GM20431 (cell line): ENCODE results near the gene PBX4.
"Not testable (repeated sequence)": the region's sequence is repeated elsewhere in the genome, so short reads cannot be mapped to it uniquely, and the experiment has no call there.

Source experiments
- in situ Hi-C: fragments of 300-500 bp; cut with MseI, MboI; formaldehyde crosslinking; loops from one replicate; pipeline ENCODE4 v1.15.0; 2020; ENCODE audit warnings: low sequenced_read_pairs; ENCODE audit not compliant: unreplicated experiment

PBX4 gene

GRCh38 chr19:19630426-19630825, 11.9 kb upstream of the PBX4 start:
- in situ Hi-C loops = loop anchor here (25.0 kb wide), 1 partner anchor 93 kb away; the partner anchor contains the start of genes CILP2 and YJEFN3

- in situ Hi-C loops = loop anchor here (25.0 kb wide), 1 partner anchor 93 kb away; the partner anchor contains the start of genes CILP2 and YJEFN3
These were observed 11.6 kb upstream of the PBX4 start for GRCh38 chr19:19630062-19630414.

- in situ Hi-C loops = loop anchor here (25.0 kb wide), 1 partner anchor 91 kb away; the partner anchor contains the start of genes CILP2 and YJEFN3
These were observed 10.1 kb upstream of the PBX4 start for GRCh38 chr19:19628501-19629134.

GRCh38 chr19:19627621-19628500, 9.4 kb upstream of the PBX4 start, which contains the start of gene LPAR2:
Gene LPAR2 (minus strand): TSS chr19:19628220. CDS start chr19:19627275, 945 bp downstream.
- in situ Hi-C loops = loop anchor here (25.0 kb wide), 1 partner anchor 91 kb away; the partner anchor contains the start of genes CILP2 and YJEFN3

- in situ Hi-C loops = loop anchor here (25.0 kb wide), 1 partner anchor 89 kb away; the partner anchor contains the start of genes CILP2 and YJEFN3
These were observed 8.3 kb upstream of the PBX4 start for GRCh38 chr19:19626516-19627472.

- in situ Hi-C loops = no loop called here
These were observed 5.6 kb upstream of the PBX4 start for GRCh38 chr19:19624032-19624570.

GRCh38 chr19:19623383-19623782, 4.9 kb upstream of the PBX4 start:
- in situ Hi-C loops = no loop called here

GRCh38 chr19:19619849-19620210, 1.3 kb upstream of the PBX4 start:
- in situ Hi-C loops = no loop called here

GRCh38 chr19:19619181-19619848, 828 bp upstream of the PBX4 start:
- in situ Hi-C loops = no loop called here

- in situ Hi-C loops = no loop called here
These were observed 3.4 kb downstream of the PBX4 start for GRCh38 chr19:19615086-19615485.

GRCh38 chr19:19613506-19613905, 5.0 kb downstream of the PBX4 start:
- in situ Hi-C loops = no loop called here

GRCh38 chr19:19610376-19611202, 7.9 kb downstream of the PBX4 start:
- in situ Hi-C loops = no loop called here

GRCh38 chr19:19606686-19607085, 11.8 kb downstream of the PBX4 start:
- in situ Hi-C loops = not testable (repeated sequence)

- in situ Hi-C loops = no loop called here
These were observed 12.5 kb downstream of the PBX4 start for GRCh38 chr19:19606021-19606420.

GRCh38 chr19:19602713-19603324, 15.7 kb downstream of the PBX4 start:
- in situ Hi-C loops = no loop called here

GRCh38 chr19:19602136-19602712, 16.3 kb downstream of the PBX4 start:
- in situ Hi-C loops = no loop called here

- in situ Hi-C loops = no loop called here
These were observed 17.6 kb downstream of the PBX4 start for GRCh38 chr19:19600793-19601330.
